H1 (cell line): ENCODE measurements around the gene SHCBP1L. TPM values are rescaled to one million over a fixed set of nuclear protein-coding genes. Genes with fewer than 3 reads are reported as not detected.

Experiments
- CTCF ChIA-PET: fragments of 300-600 bp; sonication (Branson Sonifier 250); formaldehyde crosslinking; loops from one replicate; lab custom pipeline; 2021; ENCODE audit not compliant: partially characterized antibody; lab: Charles Lee
- POLR2A ChIA-PET: fragments of 300-600 bp; sonication (Branson Sonifier 250); formaldehyde crosslinking; loops from one replicate; lab custom pipeline; 2021; ENCODE audit warnings: inconsistent platforms; ENCODE audit not compliant: partially characterized antibody; lab: Charles Lee
- DNase-seq, 2 experiments: peaks; one replicate each; pipeline versions ENCODE4 v3.0.0 to v3.0.0-alpha.2; 2010 to 2022; ENCODE audit warnings: low spot score in 2 of 2, low read depth in 1 of 2, mixed read lengths in 1 of 2
- FAIRE-seq: peaks from 2 replicates; lab custom pipeline; 2011; peaks lifted over from hg19 to GRCh38; lab: Jason Lieb, UNC
- H2AFZ ChIP-seq: 2 replicates; pipeline ENCODE4 v1.8.1; 2012; ENCODE audit warnings: low read length, inconsistent platforms
- H2AK5ac ChIP-seq: 2 replicates; pipeline ENCODE4 v1.6.1; 2013; ENCODE audit warnings: low read depth, low read length
- H2BK120ac ChIP-seq: replicated peaks from 2 replicates; pipeline ENCODE3; 2013; ENCODE audit warnings: low read depth, low read length, inconsistent platforms
- H2BK12ac ChIP-seq: 2 replicates; pipeline ENCODE4 v1.6.1; 2013; ENCODE audit warnings: low read depth, low read length
- H2BK15ac ChIP-seq: 2 replicates; pipeline ENCODE4 v1.6.1; 2013; ENCODE audit warnings: low read length
- H2BK20ac ChIP-seq: 2 replicates; pipeline ENCODE4 v1.6.1; 2013; ENCODE audit warnings: low read length
- H2BK5ac ChIP-seq: 2 replicates; pipeline ENCODE4 v1.6.1; 2013; ENCODE audit warnings: low read depth, low read length
- H3K14ac ChIP-seq: 2 replicates; pipeline ENCODE4 v1.6.1; 2013; ENCODE audit warnings: inconsistent platforms; ENCODE audit not compliant: insufficient read length
- H3K18ac ChIP-seq: 2 replicates; pipeline ENCODE4 v1.6.1; 2013; ENCODE audit warnings: low read length; ENCODE audit errors: extremely low read depth
- H3K23ac ChIP-seq: 2 replicates; pipeline ENCODE4 v1.6.1; 2013; ENCODE audit warnings: inconsistent platforms; ENCODE audit not compliant: insufficient read length
- H3K23me2 ChIP-seq: 2 replicates; pipeline ENCODE4 v1.6.1; 2013; ENCODE audit warnings: low read depth, low read length
- H3K27ac ChIP-seq: 2 replicates; pipeline ENCODE4 v1.6.1; 2011; ENCODE audit warnings: low read depth, low read length, inconsistent platforms
- H3K27me3 ChIP-seq, 4 experiments: replicated peaks in 1 of 4; 1 replicate in 1 of 4; 2 replicates in 3 of 4; pipeline versions ENCODE4 v1.6.1 to v1.8.1; 2011 to 2013; ENCODE audit warnings: low read length in 3 of 4, mild to moderate bottlenecking in 3 of 4, inconsistent platforms in 2 of 4, mixed read lengths in 2 of 4, moderate library complexity in 1 of 4; ENCODE audit not compliant: control insufficient read depth in 3 of 4, insufficient read depth in 3 of 4; ENCODE audit errors: extremely low read depth in 1 of 4
- H3K36me3 ChIP-seq, 4 experiments: 2 replicates each; pipeline versions ENCODE4 v1.6.1 to v1.8.1; 2011 to 2013; ENCODE audit warnings: mild to moderate bottlenecking in 4 of 4, low read length in 3 of 4, moderate library complexity in 2 of 4, control low read depth in 1 of 4, inconsistent platforms in 1 of 4; ENCODE audit not compliant: insufficient read depth in 4 of 4, control insufficient read depth in 2 of 4
- H3K4ac ChIP-seq: replicated peaks from 2 replicates; pipeline ENCODE3; 2013; ENCODE audit warnings: low read length, low read depth, mixed read lengths, inconsistent platforms; ENCODE audit not compliant: insufficient read length
- H3K4me1 ChIP-seq, 4 experiments: replicated peaks in 1 of 4; 1 replicate in 1 of 4; 2 replicates in 3 of 4; pipeline versions ENCODE4 v1.6.1 to v1.8.1; 2011 to 2013; ENCODE audit warnings: low read length in 3 of 4, inconsistent platforms in 2 of 4, mixed read lengths in 1 of 4; ENCODE audit not compliant: insufficient read depth in 4 of 4, control insufficient read depth in 3 of 4
- H3K4me2 ChIP-seq, 2 experiments: 2 replicates each; pipeline versions ENCODE4 v1.6.1 to v1.8.1; 2011 to 2013; ENCODE audit warnings: low read depth in 2 of 2, low read length in 2 of 2, control low read depth in 1 of 2, inconsistent platforms in 1 of 2, mild to moderate bottlenecking in 1 of 2; ENCODE audit not compliant: insufficient read depth in 1 of 2
- H3K4me3 ChIP-seq, 4 experiments: fragments of 200-600, 300-600 bp in 1 of 4; sonication (generic), shearing (Covaris generic), sonication (Bioruptor Twin) in 1 of 4; 2 replicates each; pipeline versions ENCODE4 v1.5.1 to v1.8.1; 2011 to 2016; ENCODE audit warnings: low read length in 4 of 4, low read depth in 3 of 4, control low read depth in 2 of 4, inconsistent platforms in 2 of 4, mild to moderate bottlenecking in 2 of 4, mixed read lengths in 1 of 4, moderate library complexity in 1 of 4; ENCODE audit not compliant: insufficient read depth in 2 of 4; ENCODE audit errors: extremely low read depth in 1 of 4
- H3K56ac ChIP-seq: replicated peaks from 2 replicates; pipeline ENCODE3; 2013; ENCODE audit warnings: low read depth, mild to moderate bottlenecking, mixed read lengths, low read length, inconsistent platforms; ENCODE audit not compliant: insufficient read length
- H3K79me1 ChIP-seq: 2 replicates; pipeline ENCODE4 v1.6.1; 2013; ENCODE audit warnings: low read depth, low read length, control low read depth
- H3K79me2 ChIP-seq, 2 experiments: 2 replicates each; pipeline versions ENCODE4 v1.6.1 to v1.8.1; 2012 to 2013; ENCODE audit warnings: low read length in 2 of 2, mild to moderate bottlenecking in 2 of 2, inconsistent platforms in 1 of 2; ENCODE audit not compliant: insufficient read depth in 2 of 2, control insufficient read depth in 1 of 2
- H3K9ac ChIP-seq, 4 experiments: replicated peaks in 1 of 4; 1 replicate in 1 of 4; 2 replicates in 3 of 4; pipeline versions ENCODE4 v1.6.1 to v1.8.1; 2011 to 2013; ENCODE audit warnings: low read depth in 3 of 4, low read length in 3 of 4, control low read depth in 2 of 4, mild to moderate bottlenecking in 2 of 4, moderate library complexity in 2 of 4, inconsistent platforms in 1 of 4; ENCODE audit errors: extremely low read depth in 1 of 4
- H3K9me3 ChIP-seq, 2 experiments: 2 replicates each; pipeline versions ENCODE4 v1.6.1 to v1.8.1; 2012 to 2013; ENCODE audit warnings: mild to moderate bottlenecking in 2 of 2, moderate library complexity in 2 of 2, control low read depth in 1 of 2, inconsistent platforms in 1 of 2, low read depth in 1 of 2, low read length in 1 of 2, mixed read lengths in 1 of 2; ENCODE audit not compliant: insufficient read depth in 2 of 2
- H4K20me1 ChIP-seq, 2 experiments: replicated peaks in 1 of 2; 2 replicates each; pipeline versions ENCODE3 to v1.8.1; 2011 to 2013; ENCODE audit warnings: inconsistent platforms in 2 of 2, low read length in 2 of 2, mild to moderate bottlenecking in 1 of 2; ENCODE audit not compliant: insufficient read depth in 2 of 2, control insufficient read depth in 1 of 2
- H4K5ac ChIP-seq: 2 replicates; pipeline ENCODE4 v1.6.1; 2013; ENCODE audit warnings: low read length, low read depth, mixed read lengths, inconsistent platforms; ENCODE audit not compliant: insufficient read length
- H4K8ac ChIP-seq: 2 replicates; pipeline ENCODE4 v1.8.0; 2013; ENCODE audit warnings: mild to moderate bottlenecking, moderate library complexity, low read length, inconsistent platforms; ENCODE audit not compliant: insufficient read depth; ENCODE audit errors: extremely low read depth
- H4K91ac ChIP-seq: replicated peaks from 2 replicates; pipeline ENCODE3; 2013; ENCODE audit warnings: low read length, mixed read lengths, inconsistent platforms; ENCODE audit not compliant: insufficient read length
- ASH2L ChIP-seq: fragments of 200-600, 300-600 bp; sonication (generic); IDR thresholded peaks from one replicate; pipeline ENCODE4 v1.7.1; 2017; ENCODE audit warnings: low read length
- FOSL1 ChIP-seq: IDR thresholded peaks from 2 replicates; pipeline ENCODE4 v1.6.1; 2011; ENCODE audit warnings: mild to moderate bottlenecking, low read depth, low read length, moderate library complexity; ENCODE audit not compliant: insufficient read depth
- HDAC2 ChIP-seq, 2 experiments: fragments of 300-600 bp in 1 of 2; sonication (generic) in 1 of 2; IDR thresholded peaks; 2 replicates each; pipeline ENCODE4 v1.6.1; 2011 to 2012; ENCODE audit warnings: low read depth in 2 of 2, low read length in 2 of 2, mild to moderate bottlenecking in 2 of 2, moderate library complexity in 2 of 2, borderline replicate concordance in 1 of 2, inconsistent platforms in 1 of 2
- NANOG ChIP-seq: IDR thresholded peaks from 2 replicates; pipeline ENCODE4 v1.6.1; 2011; ENCODE audit warnings: low read length, low read depth, mild to moderate bottlenecking, inconsistent platforms; ENCODE audit not compliant: insufficient read depth, poor library complexity, severe bottlenecking
- RAD21 ChIP-seq, 2 experiments: IDR thresholded peaks in 1 of 2; conservative IDR thresholded peaks in 1 of 2; 2 replicates each; pipeline ENCODE4 v1.6.1; 2011; ENCODE audit warnings: low read depth in 2 of 2, low read length in 2 of 2, improper control_type of control experiment in 1 of 2, inconsistent platforms in 1 of 2, mild to moderate bottlenecking in 1 of 2, moderate library complexity in 1 of 2
- SIX5 ChIP-seq: IDR thresholded peaks from 2 replicates; pipeline ENCODE4 v1.6.1; 2011; ENCODE audit warnings: mild to moderate bottlenecking, low read depth, low read length
- WGBS, 2 experiments: shearing (Covaris generic) in 1 of 2; methylation state at CpG; one replicate each; pipeline versions ENCODE4 v1.1.6 to v1.1.7; 2013 to 2015; ENCODE audit warnings: low lambda C conversion rate in 2 of 2, mixed read lengths in 2 of 2, inconsistent platforms in 1 of 2, low coverage in 1 of 2, missing lambda C conversion rate in 1 of 2; ENCODE audit not compliant: insufficient replicate concordance in 2 of 2, insufficient coverage in 1 of 2, insufficient read length in 1 of 2; ENCODE audit errors: extremely low coverage in 1 of 2, missing lambda C conversion rate in 1 of 2; 5-methylcytosine and 5-hydroxymethylcytosine counted together
- polyA plus RNA-seq, 7 experiments: library from polyadenylated mRNA; depleted of rRNA in 3 of 7; stranded (reverse) in 5 of 7; unstranded in 2 of 7; fragments of >200 nt in 5 of 7; fragments of 200-250 nt in 2 of 7; gene quantifications; 1 replicate in 5 of 7; 2 replicates in 1 of 7; 4 replicates in 1 of 7; pipeline versions ENCODE4 v1.2.1 to v1.2.3, GENCODE V29; 2011 to 2013; ENCODE audit warnings: missing spikeins in 2 of 7, mixed read lengths in 2 of 7
- total RNA-seq: library from RNA; stranded (reverse); fragmentation: NEBNext Ultra II Directional; extraction: Animal tissue kit (Norgen Biotek cat#: 25700); gene quantifications from 2 replicates; pipeline ENCODE4 v1.2.1, GENCODE V29; 2021
- TF ChIP-seq, protein P1 (sequence below), 3 experiments: IDR thresholded peaks; 1 replicate in 2 of 3; 2 replicates in 1 of 3; pipeline versions ENCODE4 v1.5.1 to v1.6.1; 2011; ENCODE audit warnings: low read length in 3 of 3, mild to moderate bottlenecking in 3 of 3, inconsistent platforms in 2 of 3, low read depth in 1 of 3, moderate library complexity in 1 of 3; ENCODE audit not compliant: insufficient read depth in 1 of 3; ENCODE audit errors: control extremely low read depth in 1 of 3
- TF ChIP-seq, protein P2 (sequence below): IDR thresholded peaks from 2 replicates; pipeline ENCODE4 v1.6.1; 2012; ENCODE audit warnings: inconsistent platforms

The SHCBP1L gene
- total and polyA plus RNA-seq, 2 of the 8 experiments (the other 6 are each of a cell fraction or from before 2014, with no cell fraction given), result not detected

DNA sequence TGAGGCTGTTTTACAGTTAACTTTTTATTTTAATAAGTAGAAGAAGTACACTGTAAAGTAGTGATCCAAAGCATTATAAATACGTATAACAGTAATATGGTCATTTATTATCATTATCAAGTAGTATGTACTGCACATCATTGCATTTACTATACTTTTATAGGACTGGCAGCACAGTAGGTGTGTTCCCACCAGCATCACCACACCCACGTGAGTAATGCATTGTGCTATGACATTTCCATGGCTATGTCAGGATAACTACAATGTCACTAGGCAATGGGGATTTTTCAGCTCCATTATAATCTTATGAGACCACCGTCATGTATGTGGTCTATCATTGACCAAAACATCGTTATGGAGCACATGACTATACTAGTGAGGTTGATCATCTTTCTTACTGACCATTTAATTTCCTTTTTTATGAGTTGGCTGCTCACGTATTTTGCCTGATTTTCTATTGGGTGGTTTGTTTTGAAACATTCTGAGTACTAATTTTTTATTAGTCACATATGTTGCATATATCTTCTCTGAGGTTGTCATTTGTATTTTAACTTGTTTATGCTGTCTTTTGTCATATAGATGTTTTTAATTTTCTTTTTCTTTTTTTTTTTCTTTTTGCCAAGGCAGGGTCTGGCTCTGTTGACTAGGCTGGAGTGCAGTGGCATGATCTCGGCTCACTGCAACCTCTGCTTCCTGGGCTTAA is 25.3 kb upstream of the SHCBP1L start:
- ChIA-PET POLR2A (interaction anchor here (0.6 to 0.9 kb wide), 2 partner anchors 46 to 491 kb away, joined by 3 read pairs; no protein-coding TSS in a partner anchor), CTCF (interaction anchor here (1.3 to 1.5 kb wide), 2 partner anchors 17 to 168 kb away, joined by 3 to 5 read pairs; no protein-coding TSS in a partner anchor)
- H3K4me2 ChIP-seq, result no peak overlapping the region

More for the DNA sequence above, 25.3 kb upstream of the SHCBP1L start:
- Histone ChIP-seq H2BK15ac (no peak overlapping the region), H2BK12ac (no peak overlapping the region), H3K9ac (no peak overlapping the region), H4K8ac (no peak overlapping the region), H2BK120ac (no peak overlapping the region), H3K27ac (no peak overlapping the region), H3K36me3 (no peaks in the 10 kb centered on the region), H2AFZ (no peak overlapping the region), H3K18ac (no peak overlapping the region), H4K91ac (no peak overlapping the region), H3K4ac (no peak overlapping the region), H3K9me3 (no peaks in the 10 kb centered on the region; a peak in 1 of 4 replicates), H4K20me1 (no peaks in the 10 kb centered on the region), H4K5ac (no peak overlapping the region), H3K79me2 (no peaks in the 10 kb centered on the region), H3K14ac (no peak overlapping the region), H3K4me3 (no peak overlapping the region), H2AK5ac (no peak overlapping the region), H2BK20ac (no peak overlapping the region), H3K4me1 (no peaks in the 10 kb centered on the region), H3K23ac (no peak overlapping the region), H3K23me2 (no peaks in the 10 kb centered on the region), H3K56ac (no peak overlapping the region), H3K27me3 (no peaks in the 10 kb centered on the region), H3K79me1 (no peaks in the 10 kb centered on the region), H2BK5ac (no peak overlapping the region)
- WGBS, 2 experiments, result 92% methylated on average over 6 of the region's 6 CpGs; no CpG with 5 or more reads in 1 of the 2 experiments
- no peak for TF ChIP-seq NANOG
- TF ChIP-seq HDAC2 (IDR thresholded peaks at IDR 0.05; ENCODE audit: borderline replicate concordance in 1 of 2, low read depth in 2 of 2, low read length in 2 of 2), result no peak
- no peak for TF ChIP-seq ASH2L
- TF ChIP-seq, protein P1, sequence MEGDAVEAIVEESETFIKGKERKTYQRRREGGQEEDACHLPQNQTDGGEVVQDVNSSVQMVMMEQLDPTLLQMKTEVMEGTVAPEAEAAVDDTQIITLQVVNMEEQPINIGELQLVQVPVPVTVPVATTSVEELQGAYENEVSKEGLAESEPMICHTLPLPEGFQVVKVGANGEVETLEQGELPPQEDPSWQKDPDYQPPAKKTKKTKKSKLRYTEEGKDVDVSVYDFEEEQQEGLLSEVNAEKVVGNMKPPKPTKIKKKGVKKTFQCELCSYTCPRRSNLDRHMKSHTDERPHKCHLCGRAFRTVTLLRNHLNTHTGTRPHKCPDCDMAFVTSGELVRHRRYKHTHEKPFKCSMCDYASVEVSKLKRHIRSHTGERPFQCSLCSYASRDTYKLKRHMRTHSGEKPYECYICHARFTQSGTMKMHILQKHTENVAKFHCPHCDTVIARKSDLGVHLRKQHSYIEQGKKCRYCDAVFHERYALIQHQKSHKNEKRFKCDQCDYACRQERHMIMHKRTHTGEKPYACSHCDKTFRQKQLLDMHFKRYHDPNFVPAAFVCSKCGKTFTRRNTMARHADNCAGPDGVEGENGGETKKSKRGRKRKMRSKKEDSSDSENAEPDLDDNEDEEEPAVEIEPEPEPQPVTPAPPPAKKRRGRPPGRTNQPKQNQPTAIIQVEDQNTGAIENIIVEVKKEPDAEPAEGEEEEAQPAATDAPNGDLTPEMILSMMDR (IDR thresholded peaks at IDR 0.05; ENCODE audit: control extremely low read depth in 1 of 3, insufficient read depth in 1 of 3, low read depth in 1 of 3, low read length in 3 of 3), result no peak
- no peak for TF ChIP-seq FOSL1
- TF ChIP-seq, protein P2, sequence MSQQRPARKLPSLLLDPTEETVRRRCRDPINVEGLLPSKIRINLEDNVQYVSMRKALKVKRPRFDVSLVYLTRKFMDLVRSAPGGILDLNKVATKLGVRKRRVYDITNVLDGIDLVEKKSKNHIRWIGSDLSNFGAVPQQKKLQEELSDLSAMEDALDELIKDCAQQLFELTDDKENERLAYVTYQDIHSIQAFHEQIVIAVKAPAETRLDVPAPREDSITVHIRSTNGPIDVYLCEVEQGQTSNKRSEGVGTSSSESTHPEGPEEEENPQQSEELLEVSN, result no peak
- TF ChIP-seq SIX5, result no peak
- TF ChIP-seq RAD21 (IDR thresholded peaks at IDR 0.05 in 1 of 2, conservative IDR thresholded peaks at IDR 0.05 in 1 of 2; ENCODE audit: low read depth in 2 of 2, low read length in 2 of 2), result no peak
- FAIRE-seq (no peak), DNase-seq (no peak)
